Parietal lobe (tissue), 2 donors: ENCODE data around the gene ABCA6. TPM values are rescaled to one million over a fixed set of nuclear protein-coding genes. Genes with fewer than 3 reads are reported as not detected.

Experiments used
- small RNA-seq: library from RNA; depleted of rRNA; stranded (forward); fragments of <200 nt; gene quantifications from one replicate; pipeline ENCODE3, GENCODE V24; 2014; ENCODE audit warnings: low replicate concordance
- total RNA-seq: library from RNA; depleted of rRNA; stranded (reverse); fragments of >200 nt; gene quantifications from one replicate; pipeline ENCODE4 v1.2.3, GENCODE V29; 2014

The ABCA6 gene
- 11.3 TPM for total RNA-seq

DNA sequence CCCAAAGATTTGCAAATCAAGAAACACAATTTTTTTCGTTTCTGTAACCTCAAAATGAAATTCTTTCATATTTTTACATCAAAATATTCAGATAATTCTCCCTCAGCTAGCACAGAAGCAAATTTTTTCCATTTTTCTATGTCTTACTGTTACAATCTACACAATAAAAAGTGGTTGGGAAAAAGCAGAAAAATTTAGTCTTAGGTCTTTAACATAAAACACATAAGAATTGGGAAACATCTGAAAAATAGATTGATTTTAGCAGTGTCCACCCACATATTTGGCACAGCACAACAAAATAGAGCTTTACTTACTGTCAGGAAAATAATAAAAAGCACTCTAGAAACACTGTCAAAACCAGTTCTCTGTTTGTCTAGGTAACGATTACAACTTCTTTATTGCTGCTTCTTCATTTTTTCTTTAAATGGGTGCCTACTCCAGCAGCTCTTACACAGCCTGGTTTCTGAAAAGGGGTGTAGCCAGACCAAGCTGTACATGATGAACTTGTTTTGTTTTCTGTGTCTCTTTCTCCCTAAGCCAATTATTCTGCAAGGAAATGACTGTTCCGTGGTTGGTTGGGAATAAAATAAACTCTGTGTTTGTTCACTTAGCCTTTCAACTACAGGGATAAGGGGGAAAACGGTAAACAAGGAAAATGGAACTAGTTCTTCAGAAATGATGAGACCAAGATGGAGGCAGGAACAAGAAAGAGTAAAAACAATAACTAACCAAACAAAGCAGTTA is at the start of gene ABCA6:
TSS of gene ABCA6 (minus strand) at position 465 of the 744 bp plus-strand sequence. CDS start 1,192 bp downstream, outside the sequence.

DNA sequence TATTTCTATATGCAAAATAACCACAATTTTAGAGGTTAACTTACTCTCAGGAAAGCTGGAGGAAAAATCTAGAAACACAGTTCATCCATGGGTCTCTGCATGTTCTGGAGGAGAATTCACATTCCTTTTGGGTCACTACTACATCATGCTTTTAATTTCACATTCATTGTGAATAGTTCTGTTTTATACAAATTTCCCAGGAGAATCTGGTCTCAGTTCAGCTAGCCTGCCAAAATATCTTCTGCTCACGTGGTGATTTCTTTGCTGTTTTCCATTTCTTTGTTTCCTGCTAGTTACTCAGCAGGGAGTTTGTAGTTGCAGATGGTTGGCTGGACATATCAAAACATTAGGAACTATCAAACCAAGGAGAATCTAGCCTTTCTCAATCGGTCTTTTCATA is 80.9 kb downstream of the ABCA6 start, which contains the start of gene ABCA9:
TSS of gene ABCA9 (minus strand) at position 106 of the 400 bp plus-strand sequence. CDS start 9,801 bp downstream, outside the sequence.

Small RNA genes within 50 kb of the gene (small RNA-seq; reads per million reads assigned to genes)
- not detected for gene MIR4524B

Other genes with a start within 250 kb of the ABCA6 start
- 3.8 TPM for gene ABCA8, start 186.5 kb downstream of the ABCA6 start, total RNA-seq
- 4.4 TPM for gene ABCA9, start 81.0 kb downstream of the ABCA6 start, total RNA-seq
- 4.1 TPM for gene ABCA10, start 86.9 kb upstream of the ABCA6 start, total RNA-seq
- 77.3 TPM for gene ABCA5, start 185.2 kb upstream of the ABCA6 start, total RNA-seq